RWPE1 (cell line): ENCODE measurements around the gene LARGE1.

Experiments used
- CTCF ChIA-PET: fragments of 350-600 bp; sonication (Branson Sonifier 250); formaldehyde crosslinking; extraction: SDS; loops from one replicate; lab custom pipeline; 2021; lab: Yijun Ruan, JAX
- POLR2A ChIA-PET: fragments of 400-600 bp; formaldehyde crosslinking; extraction: SDS; loops from one replicate; lab custom pipeline; 2020; ENCODE audit warnings: antibody characterized with exemption; ENCODE audit not compliant: low non-redundant PET; lab: Yijun Ruan, JAX
- DNase-seq: peaks from one replicate; pipeline ENCODE4 v3.0.0; 2012; ENCODE audit warnings: low spot score
- H3K27ac ChIP-seq: fragments of 450-650 bp; 2 replicates; pipeline ENCODE4 v1.5.1; 2017
- TF ChIP-seq, protein P1 (sequence below): fragments of 450-650 bp; conservative IDR thresholded peaks from 2 replicates; pipeline ENCODE4 v1.5.1; 2017; ENCODE audit warnings: low read depth, mild to moderate bottlenecking

Gene LARGE1

GRCh38 chr22:33601062-33601461 lies 319.2 kb downstream of the LARGE1 start:
- ChIA-PET POLR2A (no interaction called here), CTCF (no interaction called here)
- H3K27ac ChIP-seq = no peak overlapping the region
- TF ChIP-seq, protein P1, sequence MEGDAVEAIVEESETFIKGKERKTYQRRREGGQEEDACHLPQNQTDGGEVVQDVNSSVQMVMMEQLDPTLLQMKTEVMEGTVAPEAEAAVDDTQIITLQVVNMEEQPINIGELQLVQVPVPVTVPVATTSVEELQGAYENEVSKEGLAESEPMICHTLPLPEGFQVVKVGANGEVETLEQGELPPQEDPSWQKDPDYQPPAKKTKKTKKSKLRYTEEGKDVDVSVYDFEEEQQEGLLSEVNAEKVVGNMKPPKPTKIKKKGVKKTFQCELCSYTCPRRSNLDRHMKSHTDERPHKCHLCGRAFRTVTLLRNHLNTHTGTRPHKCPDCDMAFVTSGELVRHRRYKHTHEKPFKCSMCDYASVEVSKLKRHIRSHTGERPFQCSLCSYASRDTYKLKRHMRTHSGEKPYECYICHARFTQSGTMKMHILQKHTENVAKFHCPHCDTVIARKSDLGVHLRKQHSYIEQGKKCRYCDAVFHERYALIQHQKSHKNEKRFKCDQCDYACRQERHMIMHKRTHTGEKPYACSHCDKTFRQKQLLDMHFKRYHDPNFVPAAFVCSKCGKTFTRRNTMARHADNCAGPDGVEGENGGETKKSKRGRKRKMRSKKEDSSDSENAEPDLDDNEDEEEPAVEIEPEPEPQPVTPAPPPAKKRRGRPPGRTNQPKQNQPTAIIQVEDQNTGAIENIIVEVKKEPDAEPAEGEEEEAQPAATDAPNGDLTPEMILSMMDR = no peak
- no peak for DNase-seq

GRCh38 chr22:33600595-33600994 lies 319.7 kb downstream of the LARGE1 start:
- POLR2A ChIA-PET = no interaction called here

GRCh38 chr22:33600113-33600512 lies 320.2 kb downstream of the LARGE1 start:
- POLR2A ChIA-PET = no interaction called here
- no peak overlapping the region for H3K27ac ChIP-seq
- CTCF ChIA-PET = no interaction called here
- no peak for DNase-seq
- TF ChIP-seq, protein P1 = no peak

More at GRCh38 chr22:33600595-33600994, 319.7 kb downstream of the LARGE1 start:
- no peak for DNase-seq
- H3K27ac ChIP-seq = no peak overlapping the region
- TF ChIP-seq, protein P1 = no peak
- CTCF ChIA-PET = no interaction called here

- DNase-seq = no peak
- TF ChIP-seq, protein P1 = no peak
- ChIA-PET POLR2A (no interaction called here), CTCF (no interaction called here)
- H3K27ac ChIP-seq = no peak overlapping the region
Measured at GRCh38 chr22:33599596-33599995, 320.7 kb downstream of the LARGE1 start.

DNA sequence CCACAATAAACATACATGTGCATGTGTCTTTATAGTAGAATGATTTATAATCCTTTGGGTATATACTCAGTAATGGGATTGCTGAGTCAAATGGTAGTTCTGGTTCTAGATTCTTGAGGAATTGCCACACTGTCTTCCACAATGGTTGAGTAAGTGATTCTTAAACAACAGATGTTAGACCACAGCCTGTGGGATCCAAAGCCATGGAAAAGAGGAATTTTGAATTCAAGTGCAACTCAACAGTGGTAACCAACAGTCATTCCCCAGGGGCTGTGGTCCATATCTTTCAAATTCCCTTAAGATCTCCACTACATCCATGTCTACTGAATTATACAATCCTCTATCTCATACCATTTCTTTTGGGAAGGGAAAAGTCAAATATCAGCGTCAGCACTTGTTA lies 321.5 kb downstream of the LARGE1 start:
- TF ChIP-seq, protein P1 = no peak
- CTCF ChIA-PET = no interaction called here
- POLR2A ChIA-PET = no interaction called here
- H3K27ac ChIP-seq = no peak overlapping the region
- no peak for DNase-seq

- TF ChIP-seq, protein P1 = no peak
- H3K27ac ChIP-seq = no peak overlapping the region
- CTCF ChIA-PET = no interaction called here
- DNase-seq = no peak
- POLR2A ChIA-PET = no interaction called here
Measured at GRCh38 chr22:33597274-33597985, 322.8 kb downstream of the LARGE1 start.
